Stimulated activated CD8-positive, alpha-beta memory T cell treated with anti-CD3 and anti-CD28 coated beads, Interleukin-7, amount 100 ng/mL, for 48 hours (primary cell): ENCODE data around the gene NCAPG.

ENCODE experiments used
- DNase-seq, 2 donors: peaks; one replicate each; pipeline ENCODE4 v3.0.0-alpha.2; 2020; ENCODE audit warnings: low read depth in 1 of 2; ENCODE audit errors: extremely low read depth in 1 of 2

The NCAPG gene

DNA sequence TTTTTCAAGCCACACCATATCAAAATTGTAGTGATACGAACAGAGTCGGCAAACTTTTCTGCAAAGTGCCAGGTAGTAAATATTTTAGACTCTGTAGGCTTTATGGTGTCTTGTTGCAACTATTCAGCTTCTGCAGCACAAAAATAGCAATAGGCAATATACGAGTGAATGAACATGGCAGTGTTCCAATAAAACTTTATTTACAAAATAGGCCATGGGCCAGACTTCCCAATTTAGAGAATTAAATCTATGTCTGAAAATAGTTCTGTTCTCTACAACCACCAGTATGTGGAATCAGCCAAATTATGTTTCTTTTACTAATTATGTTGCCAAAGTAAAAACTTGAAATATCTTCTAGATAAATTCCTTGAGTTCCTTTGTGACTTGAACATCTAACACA, 56.5 kb downstream of the NCAPG start:
- DNase-seq, result no peak

DNA sequence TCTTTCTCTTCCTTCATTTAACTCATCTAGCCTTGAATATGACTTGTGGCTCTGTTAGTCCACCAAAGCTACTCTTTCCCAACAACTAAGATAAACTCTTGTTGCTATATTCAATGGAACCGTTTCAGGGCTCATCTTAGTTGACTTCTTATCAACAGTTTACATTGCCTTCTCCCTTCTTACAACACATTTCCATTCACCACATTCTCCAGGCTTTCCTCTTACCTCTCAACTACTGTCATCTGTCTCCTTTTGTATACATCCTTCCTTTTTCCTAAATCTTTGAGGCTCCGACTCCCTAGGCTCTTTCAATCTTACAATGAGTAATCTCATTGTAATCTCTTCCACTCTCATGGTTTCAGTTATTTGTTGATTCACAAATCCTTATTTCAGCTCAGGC, 58.5 kb downstream of the NCAPG start:
- no peak for DNase-seq

DNA sequence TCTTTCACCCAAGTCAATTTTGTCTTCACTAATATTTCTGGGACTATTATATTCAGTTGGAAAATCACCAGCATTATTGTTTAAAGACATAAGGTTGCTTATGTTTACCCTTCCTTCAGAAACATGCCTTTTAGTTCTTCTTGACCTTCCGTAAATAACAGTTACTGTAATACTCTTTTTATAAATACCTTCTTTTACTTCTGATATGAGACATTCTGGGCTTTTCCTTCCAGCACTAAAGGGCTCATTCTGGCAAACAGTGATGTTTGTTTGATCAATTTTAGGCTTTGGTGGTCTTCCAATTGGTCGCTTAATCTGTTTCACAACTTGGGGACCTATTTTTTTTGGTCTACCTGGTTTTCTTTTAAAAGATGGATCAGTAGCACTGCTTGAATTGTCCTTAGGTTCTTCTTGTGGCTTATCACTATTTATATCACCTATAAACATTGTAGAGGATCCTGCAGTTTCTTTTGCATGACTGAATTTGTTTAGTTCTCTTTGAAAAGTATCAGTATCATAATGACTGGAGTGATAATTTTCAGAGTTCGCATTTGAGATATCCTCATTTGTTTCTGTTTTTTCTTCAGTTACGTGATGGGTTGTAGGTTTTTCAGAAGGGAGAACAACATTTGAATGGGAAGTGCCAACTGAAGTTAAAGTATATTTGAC, 64.8 kb downstream of the NCAPG start:
- DNase-seq, result no peak

DNA sequence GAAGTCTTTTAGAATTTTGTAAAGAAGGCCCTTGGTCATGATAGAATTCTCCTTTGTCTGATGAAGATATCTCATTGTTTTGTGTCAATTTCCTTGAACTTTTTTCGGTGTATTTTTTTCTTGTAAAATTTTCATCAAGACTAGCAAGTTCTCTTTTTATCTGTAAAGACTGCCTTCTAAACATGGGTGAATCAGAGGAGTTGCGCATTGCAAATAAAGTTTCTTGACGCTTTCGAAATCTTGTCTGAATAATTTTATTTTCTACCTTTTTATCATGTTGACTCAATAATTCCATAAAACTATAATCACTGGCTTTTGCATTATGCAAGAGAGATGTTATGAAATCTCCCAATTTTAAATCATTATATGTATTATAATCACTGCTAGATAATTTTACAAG, 66.2 kb downstream of the NCAPG start:
- no peak for DNase-seq

DNA sequence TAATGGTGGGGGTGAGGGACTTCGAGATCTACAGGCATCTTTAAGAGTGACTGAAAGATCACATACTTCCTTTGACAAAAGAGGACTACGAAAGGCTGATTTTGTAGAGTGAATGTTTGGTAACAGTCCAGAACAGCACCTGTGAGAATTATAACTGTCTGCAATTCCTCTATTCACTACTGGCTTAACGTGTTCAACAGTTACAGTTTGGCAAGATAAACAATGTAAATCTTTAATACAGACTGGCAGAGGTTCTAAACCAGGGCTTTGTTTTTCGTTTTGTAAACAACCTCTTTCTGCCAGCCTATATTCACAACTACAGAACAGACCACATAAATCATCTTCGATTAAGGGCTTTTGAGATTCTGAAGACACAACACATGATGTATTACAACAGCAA, 66.9 kb downstream of the NCAPG start:
- DNase-seq, result no peak

DNA sequence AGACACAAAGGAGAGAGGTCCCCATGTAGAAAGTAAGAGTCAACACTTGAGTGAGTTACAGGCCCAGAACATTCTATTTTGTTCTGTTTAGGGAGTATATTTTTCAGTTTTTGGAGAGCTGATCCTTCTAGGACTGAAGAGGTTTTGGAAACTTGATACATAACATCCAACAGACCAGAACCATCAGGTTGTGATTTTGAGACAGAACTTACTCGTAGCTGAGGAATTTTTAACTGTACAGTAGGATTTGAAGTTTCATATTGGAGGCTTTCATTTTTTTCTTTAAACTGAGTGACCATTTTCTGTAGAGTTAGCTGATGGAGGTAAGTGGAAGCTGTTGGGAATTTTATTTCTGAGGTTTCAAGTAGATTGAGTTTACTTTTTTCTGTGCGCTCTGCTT, 73.3 kb downstream of the NCAPG start:
- no peak for DNase-seq

DNA sequence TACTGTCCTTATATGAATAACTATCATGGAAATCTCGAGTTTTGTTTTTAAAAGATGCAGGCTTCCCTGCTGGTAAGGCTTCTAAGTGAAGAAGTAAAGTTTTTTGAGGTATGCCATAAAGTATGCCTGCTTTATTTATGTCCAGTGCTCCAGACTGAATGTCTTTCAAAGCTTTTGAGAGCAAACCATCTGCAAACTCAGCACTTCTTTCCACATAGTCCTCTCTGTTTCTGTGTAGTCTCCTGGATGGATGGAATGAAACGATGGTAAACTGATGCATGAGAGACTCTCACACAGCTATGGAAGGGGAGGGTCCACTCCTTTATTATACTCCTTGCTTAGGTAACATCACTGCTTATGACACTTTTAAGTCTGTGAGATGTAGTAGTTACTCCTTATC, 73.7 kb downstream of the NCAPG start:
- DNase-seq, result no peak

DNA sequence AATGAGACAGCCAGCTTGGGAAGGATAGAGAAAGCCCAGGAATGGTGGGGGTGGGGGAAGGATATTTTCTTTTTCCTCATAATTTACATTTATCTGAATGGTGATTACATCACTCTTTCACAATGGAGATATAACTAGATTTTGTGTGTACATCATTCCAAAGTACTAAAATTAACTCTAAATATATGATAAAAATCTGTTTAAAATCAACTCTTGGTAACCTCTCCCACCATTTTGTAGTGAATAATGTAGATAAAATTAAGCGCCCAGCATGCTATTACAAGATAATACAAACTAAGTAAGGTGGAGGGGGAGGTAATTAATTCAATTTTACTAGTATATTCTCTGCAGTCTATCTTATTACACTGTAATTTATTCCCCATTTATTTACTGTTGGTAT, 78.9 kb downstream of the NCAPG start:
- DNase-seq, result no peak

DNA sequence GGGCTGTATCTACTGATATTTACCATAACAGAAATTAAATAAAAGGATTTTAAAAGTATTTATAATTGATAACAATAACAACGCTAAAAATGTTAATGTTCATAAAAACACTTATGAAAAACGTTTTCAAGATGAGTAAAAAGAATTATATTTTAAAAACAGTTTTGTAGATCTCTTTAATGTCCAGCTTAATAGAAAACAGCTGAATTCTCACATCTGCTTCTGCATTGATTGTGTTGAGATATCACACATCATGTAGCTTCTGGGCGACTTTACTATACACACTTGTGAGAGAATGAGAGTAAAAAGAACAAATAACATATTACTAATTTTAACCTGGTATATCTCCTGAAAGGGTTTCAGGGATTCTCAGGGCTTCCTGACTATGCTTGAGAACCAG, 83.6 kb downstream of the NCAPG start:
- DNase-seq, result no peak
